Left lung (tissue), 10 donors: Measurements from ENCODE around the gene COL15A1. TPM values are rescaled to one million over a fixed set of nuclear protein-coding genes. Genes with fewer than 3 reads are reported as not detected.
A peak's percentile ranks its signal among the peaks of the same experiment; 100 is the strongest.

ENCODE experiments used
- ATAC-seq: fragments of 200-7000 bp; cut with Tn5 transposase; one replicate; pipeline ENCODE4 v1.9.1; 2020; ENCODE audit warnings: moderate library complexity
- DNase-seq, 4 donors: peaks; one replicate each; pipeline ENCODE4 v3.0.0-alpha.2; 2013 to 2020
- H3K27ac ChIP-seq, 2 donors: fragments of 200-600 bp; sonication (generic) in 1 of 2; one replicate each; pipeline versions ENCODE4 v1.5.0 to v1.8.0; 2020 to 2021
- H3K27me3 ChIP-seq, 2 donors: fragments of 200-600 bp; sonication (generic) in 1 of 2; one replicate each; pipeline versions ENCODE4 v1.5.0 to v1.8.0; 2020 to 2021
- H3K36me3 ChIP-seq, 2 donors: fragments of 200-600 bp; sonication (generic) in 1 of 2; one replicate each; pipeline versions ENCODE4 v1.5.0 to v1.8.0; 2020 to 2021
- H3K4me1 ChIP-seq, 2 donors: fragments of 200-600 bp; one replicate each; pipeline ENCODE4 v1.8.0; 2021
- H3K4me3 ChIP-seq, 2 donors: fragments of 200-600 bp; sonication (generic) in 1 of 2; one replicate each; pipeline versions ENCODE4 v1.5.0 to v1.8.0; 2020 to 2021; ENCODE audit warnings: mild to moderate bottlenecking in 1 of 2
- H3K9me3 ChIP-seq, 2 donors: fragments of 200-600 bp; sonication (generic) in 1 of 2; one replicate each; pipeline versions ENCODE4 v1.5.0 to v1.8.0; 2020 to 2021
- intact Hi-C, 2 donors: fragments of 100-400 bp; cut with DNase I; formaldehyde crosslinking; loops; one replicate each; pipeline versions ENCODE4 v1.11.2 to v1.14.2; 2022
- polyA plus RNA-seq, 6 donors: library from polyadenylated mRNA; unstranded; fragments of 120-200 nt; gene quantifications; one replicate each; pipeline ENCODE4 v1.2.1, GENCODE V29; 2013; ENCODE audit not compliant: insufficient read length in 6 of 6
- total RNA-seq, 2 donors: library from RNA; stranded (reverse); fragmentation: NEBNext Ultra II Directional; extraction: Animal tissue kit (Norgen Biotek cat#: 25700); gene quantifications; one replicate each; pipeline ENCODE4 v1.2.1, GENCODE V29; 2021
- TF ChIP-seq, protein P1 (sequence below), 2 donors: fragments of 200-600 bp; sonication (generic) in 1 of 2; IDR thresholded peaks; one replicate each; pipeline versions ENCODE4 v1.5.0 to v1.8.0; 2021; ENCODE audit warnings: antibody characterized with exemption in 2 of 2
- donor health status: DM: no; HTN: yes; CAD: no.
- donor health status: DM: no; HTN: no; CAD: no.

COL15A1 gene
- total and polyA plus RNA-seq, 8 donors, result 2.4 to 58.4 (median 7.4) TPM

DNA sequence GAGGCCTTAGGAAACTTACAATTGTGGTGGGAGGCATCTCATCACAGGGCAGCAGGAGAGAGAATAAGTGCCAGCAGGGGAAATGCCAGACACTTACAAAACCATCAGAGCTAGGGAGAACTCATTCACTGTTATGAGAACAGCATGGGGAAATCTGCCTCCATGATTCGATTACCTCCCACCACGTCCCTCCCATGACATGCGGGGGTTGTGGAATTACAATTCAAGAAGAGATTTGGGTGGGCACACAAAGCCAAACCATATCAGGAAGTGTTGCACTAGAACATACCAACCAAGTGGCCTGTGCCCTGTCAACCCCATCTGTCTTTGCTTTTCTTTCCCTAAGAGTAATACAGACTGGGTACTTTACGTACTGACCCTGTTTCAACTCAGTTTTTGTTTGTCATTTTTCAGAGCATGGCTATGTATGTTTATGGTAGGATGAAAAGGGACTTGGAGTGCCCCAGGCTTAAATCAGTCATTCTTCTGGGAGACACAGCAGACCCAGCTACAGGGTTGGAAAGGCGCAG is 102.9 kb downstream of the COL15A1 start:
- no peak for ATAC-seq

DNA sequence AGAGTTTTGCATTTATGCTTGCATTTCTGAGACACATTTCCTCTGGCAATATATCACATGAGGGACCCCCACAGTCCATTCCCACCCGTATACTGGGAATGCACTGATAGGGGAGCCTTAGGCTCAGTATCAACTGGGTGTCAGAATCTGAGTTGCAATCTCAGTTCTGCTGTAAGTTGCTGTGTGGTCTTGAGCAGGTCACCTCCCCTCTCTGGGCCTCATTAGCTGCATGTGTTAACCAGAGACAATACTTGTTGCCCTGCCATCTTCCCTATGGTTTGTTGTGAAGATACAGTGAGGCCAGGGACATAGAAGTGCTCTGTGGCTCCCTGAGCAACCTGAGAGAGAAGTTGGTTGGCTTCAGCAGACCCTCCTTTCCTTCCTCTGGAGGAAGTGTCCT is 105.5 kb downstream of the COL15A1 start:
- intact Hi-C loops, result no loop called here
- H3K9me3 ChIP-seq, result peaks cover 0 to 7% of the 10 kb centered on the region in 2 donors
- TF ChIP-seq, protein P1, sequence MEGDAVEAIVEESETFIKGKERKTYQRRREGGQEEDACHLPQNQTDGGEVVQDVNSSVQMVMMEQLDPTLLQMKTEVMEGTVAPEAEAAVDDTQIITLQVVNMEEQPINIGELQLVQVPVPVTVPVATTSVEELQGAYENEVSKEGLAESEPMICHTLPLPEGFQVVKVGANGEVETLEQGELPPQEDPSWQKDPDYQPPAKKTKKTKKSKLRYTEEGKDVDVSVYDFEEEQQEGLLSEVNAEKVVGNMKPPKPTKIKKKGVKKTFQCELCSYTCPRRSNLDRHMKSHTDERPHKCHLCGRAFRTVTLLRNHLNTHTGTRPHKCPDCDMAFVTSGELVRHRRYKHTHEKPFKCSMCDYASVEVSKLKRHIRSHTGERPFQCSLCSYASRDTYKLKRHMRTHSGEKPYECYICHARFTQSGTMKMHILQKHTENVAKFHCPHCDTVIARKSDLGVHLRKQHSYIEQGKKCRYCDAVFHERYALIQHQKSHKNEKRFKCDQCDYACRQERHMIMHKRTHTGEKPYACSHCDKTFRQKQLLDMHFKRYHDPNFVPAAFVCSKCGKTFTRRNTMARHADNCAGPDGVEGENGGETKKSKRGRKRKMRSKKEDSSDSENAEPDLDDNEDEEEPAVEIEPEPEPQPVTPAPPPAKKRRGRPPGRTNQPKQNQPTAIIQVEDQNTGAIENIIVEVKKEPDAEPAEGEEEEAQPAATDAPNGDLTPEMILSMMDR (IDR thresholded peaks at IDR 0.05), result no peak
- no peak overlapping the region for H3K4me3 ChIP-seq
- H3K27ac ChIP-seq, result no peak overlapping the region
- DNase-seq (no peak), ATAC-seq (no peak)
- H3K36me3 ChIP-seq, result no peaks in the 10 kb centered on the region
- peaks cover 0 to 11% of the 10 kb centered on the region in 2 donors for H3K27me3 ChIP-seq
- H3K4me1 ChIP-seq, result no peaks in the 10 kb centered on the region

More for the DNA sequence above, 102.9 kb downstream of the COL15A1 start:
- Histone ChIP-seq H3K4me1 (peaks cover 0 to 10% of the 10 kb centered on the region in 2 donors), H3K36me3 (no peaks in the 10 kb centered on the region), H3K9me3 (peaks cover 0 to 7% of the 10 kb centered on the region in 2 donors), H3K27me3 (peaks cover 0 to 18% of the 10 kb centered on the region in 2 donors), H3K27ac (no peak overlapping the region), H3K4me3 (no peak overlapping the region)
- intact Hi-C loops, result no loop called here
- no peak for DNase-seq
- TF ChIP-seq, protein P1 (IDR thresholded peaks at IDR 0.05), result no peak

DNA sequence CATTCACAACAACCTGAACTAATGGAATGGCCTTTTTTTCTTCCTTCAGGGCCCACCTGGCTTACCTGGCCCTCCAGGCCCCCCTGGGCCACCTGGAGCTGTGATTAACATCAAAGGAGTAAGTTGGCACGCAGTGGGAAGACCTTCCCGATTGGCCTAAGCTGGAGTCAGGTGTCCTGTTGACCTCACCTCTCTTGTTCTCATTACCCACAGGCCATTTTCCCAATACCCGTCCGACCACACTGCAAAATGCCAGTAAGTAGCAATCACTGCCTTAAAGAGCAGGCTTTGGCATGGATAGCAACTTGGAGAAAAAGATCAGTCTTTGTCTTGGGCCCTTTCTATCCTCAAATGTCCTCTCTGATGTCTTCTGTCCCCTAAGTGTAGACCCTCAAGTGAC is 105.9 kb downstream of the COL15A1 start:
- no peak overlapping the region for H3K4me3 ChIP-seq
- H3K36me3 ChIP-seq, result no peaks in the 10 kb centered on the region
- peaks cover 0 to 7% of the 10 kb centered on the region in 2 donors for H3K27me3 ChIP-seq
- intact Hi-C loops, result no loop called here
- H3K9me3 ChIP-seq, result peaks cover 0 to 3% of the 10 kb centered on the region in 2 donors
- H3K27ac ChIP-seq, result no peak overlapping the region
- no peak for ATAC-seq
- TF ChIP-seq, protein P1 (IDR thresholded peaks at IDR 0.05), result no peak
- DNase-seq, result no peak
- H3K4me1 ChIP-seq, result no peaks in the 10 kb centered on the region

DNA sequence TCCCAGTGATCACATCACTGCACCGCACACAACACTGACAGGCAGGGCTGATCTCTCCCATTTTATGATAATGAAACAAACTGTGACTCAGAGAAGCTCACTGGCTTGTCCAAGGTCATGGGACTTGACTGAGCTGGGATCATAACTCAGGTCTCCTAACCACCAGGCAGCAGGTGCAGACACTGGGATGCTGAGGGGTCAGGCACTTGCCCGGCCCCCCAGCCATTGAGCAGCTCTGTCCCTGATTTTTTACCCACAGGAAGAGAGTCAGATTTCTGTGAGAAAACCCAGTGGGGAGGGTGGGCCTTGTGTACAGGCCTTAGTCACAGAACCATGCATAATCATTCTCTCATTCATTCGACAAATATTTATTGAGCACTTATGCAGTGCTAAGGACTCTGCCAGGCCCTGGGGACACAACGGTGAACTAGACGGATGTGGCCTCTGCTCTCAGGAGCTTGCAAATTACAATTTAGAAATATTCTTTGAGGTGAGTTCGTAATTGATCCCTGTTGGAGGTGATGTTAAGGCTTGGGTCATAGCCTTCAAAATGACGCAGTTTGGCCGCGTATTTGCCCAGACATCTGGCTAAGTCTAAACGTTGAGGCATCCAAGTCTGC is 106.7 kb downstream of the COL15A1 start:
- H3K27ac ChIP-seq, result no peak overlapping the region
- H3K4me3 ChIP-seq, result no peak overlapping the region
- H3K4me1 ChIP-seq, result no peaks in the 10 kb centered on the region
- H3K36me3 ChIP-seq, result no peaks in the 10 kb centered on the region
- ATAC-seq (peak; percentile 68), DNase-seq (no peak)
- peaks cover 0 to 7% of the 10 kb centered on the region in 2 donors for H3K27me3 ChIP-seq
- TF ChIP-seq, protein P1 (IDR thresholded peaks at IDR 0.05), result no peak
- no peaks in the 10 kb centered on the region for H3K9me3 ChIP-seq
- intact Hi-C loops, result no loop called here

DNA sequence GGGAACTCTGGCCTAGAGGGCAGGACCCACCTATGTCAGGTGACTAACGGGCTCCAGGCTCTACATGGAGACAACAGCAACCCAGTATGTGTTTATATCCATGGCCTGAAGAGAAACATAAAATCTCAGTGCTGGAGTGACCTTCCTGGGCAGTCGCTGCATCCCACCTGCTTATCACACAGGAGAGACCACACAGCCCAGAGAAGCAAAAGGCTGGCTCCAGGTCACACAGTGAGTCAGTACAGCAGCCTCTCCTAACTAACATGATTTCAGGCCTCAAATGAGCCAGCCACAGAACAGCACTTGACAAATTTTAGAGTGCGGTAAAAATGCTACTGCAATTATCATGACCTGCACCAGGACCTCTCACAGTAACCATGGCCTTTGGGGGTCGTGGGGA is 107.2 kb downstream of the COL15A1 start:
- intact Hi-C loops, result no loop called here
- Histone ChIP-seq H3K27me3 (peaks cover 0 to 7% of the 10 kb centered on the region in 2 donors), H3K9me3 (no peaks in the 10 kb centered on the region), H3K4me3 (no peak overlapping the region), H3K27ac (no peak overlapping the region), H3K36me3 (no peaks in the 10 kb centered on the region), H3K4me1 (no peaks in the 10 kb centered on the region)
- no peak for DNase-seq
- TF ChIP-seq, protein P1 (IDR thresholded peaks at IDR 0.05), result no peak
- peak; percentile 43 for ATAC-seq
